ENCODE data around the gene HCST. TPM values are rescaled to one million over a fixed set of nuclear protein-coding genes. Genes with fewer than 3 reads are reported as not detected.

HCST gene
- total RNA-seq, 4 donors from 2014 or later, result 1.3 TPM; not detected in 3

DNA sequence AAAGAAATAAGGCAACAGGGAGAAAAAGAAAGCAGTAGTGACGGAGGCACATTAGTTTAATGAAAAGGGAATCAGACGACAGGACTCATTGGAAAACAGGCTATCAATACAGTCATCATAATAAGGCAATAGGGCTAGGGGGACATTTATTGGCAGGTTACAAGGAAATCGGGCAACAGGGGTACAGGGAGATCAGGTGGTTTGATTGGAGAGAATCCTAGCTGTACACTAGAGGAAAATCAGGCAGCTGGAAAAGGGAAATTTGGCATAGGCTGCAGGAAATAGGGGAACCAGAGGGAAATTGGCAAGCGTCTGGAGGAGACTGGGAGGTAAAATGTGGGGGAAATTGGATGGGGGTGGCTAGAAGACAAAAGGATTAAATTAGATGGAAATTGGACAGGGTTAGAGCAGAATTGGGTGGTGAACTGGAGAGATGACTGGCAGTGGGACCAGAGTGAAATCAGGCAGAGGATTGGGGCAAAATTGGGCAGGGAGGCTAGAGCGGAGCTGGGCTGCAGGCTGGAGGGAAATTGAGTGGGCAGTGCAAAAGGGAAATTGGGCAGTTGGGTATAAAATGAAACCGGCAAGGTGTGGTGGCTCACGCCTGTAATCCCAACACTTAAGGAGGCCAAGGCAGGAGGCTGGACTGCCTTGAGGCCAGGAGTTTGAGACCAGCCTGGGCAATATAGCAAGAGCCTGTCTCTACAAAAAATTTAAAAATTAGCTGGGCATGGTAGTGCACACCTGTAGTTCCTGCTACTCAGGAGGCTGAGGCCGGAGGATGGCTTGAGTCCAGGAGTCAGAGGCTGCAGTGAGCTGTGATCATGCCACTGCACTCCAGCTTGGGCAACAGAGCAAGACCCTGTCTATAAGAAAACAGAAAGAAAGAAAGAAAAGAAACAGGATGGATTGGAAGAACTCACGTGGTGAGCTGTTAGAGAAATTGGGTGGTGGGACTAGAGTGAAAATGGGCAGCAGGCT, 41.3 kb downstream of the HCST start:
- intact Hi-C loops (cut with DNase I), result no loop called here
- H3K36me3 ChIP-seq, result peaks cover 0 to 65% (median 8%) of the 10 kb centered on the region in 3 donors

DNA sequence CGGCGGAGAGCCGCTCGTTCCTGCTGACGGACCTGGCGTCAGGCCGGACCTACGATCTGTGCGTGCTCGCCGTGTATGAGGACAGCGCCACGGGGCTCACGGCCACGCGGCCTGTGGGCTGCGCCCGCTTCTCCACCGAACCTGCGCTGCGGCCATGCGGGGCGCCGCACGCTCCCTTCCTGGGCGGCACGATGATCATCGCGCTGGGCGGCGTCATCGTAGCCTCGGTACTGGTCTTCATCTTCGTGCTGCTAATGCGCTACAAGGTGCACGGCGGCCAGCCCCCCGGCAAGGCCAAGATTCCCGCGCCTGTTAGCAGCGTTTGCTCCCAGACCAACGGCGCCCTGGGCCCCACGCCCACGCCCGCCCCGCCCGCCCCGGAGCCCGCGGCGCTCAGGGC, 42.2 kb downstream of the HCST start:
- 83% methylated on average over 21 of the region's 52 CpGs; no CpG with 5 or more reads in 1 of the 2 donors for WGBS, 2 donors

More for the DNA sequence above, 41.3 kb downstream of the HCST start:
- no peak overlapping the region for H3K4me3 ChIP-seq
- no peak overlapping the region for H3K27ac ChIP-seq
- H3K27me3 ChIP-seq, result no peaks in the 10 kb centered on the region
- 76% methylated on average over 9 of the region's 9 CpGs for WGBS, 2 donors
- no peaks in the 10 kb centered on the region for H3K9me3 ChIP-seq
- DNase-seq, result no peak
- peaks cover 0 to 9% (median 0%) of the 10 kb centered on the region in 3 donors for H3K4me1 ChIP-seq
- TF ChIP-seq, protein P1, sequence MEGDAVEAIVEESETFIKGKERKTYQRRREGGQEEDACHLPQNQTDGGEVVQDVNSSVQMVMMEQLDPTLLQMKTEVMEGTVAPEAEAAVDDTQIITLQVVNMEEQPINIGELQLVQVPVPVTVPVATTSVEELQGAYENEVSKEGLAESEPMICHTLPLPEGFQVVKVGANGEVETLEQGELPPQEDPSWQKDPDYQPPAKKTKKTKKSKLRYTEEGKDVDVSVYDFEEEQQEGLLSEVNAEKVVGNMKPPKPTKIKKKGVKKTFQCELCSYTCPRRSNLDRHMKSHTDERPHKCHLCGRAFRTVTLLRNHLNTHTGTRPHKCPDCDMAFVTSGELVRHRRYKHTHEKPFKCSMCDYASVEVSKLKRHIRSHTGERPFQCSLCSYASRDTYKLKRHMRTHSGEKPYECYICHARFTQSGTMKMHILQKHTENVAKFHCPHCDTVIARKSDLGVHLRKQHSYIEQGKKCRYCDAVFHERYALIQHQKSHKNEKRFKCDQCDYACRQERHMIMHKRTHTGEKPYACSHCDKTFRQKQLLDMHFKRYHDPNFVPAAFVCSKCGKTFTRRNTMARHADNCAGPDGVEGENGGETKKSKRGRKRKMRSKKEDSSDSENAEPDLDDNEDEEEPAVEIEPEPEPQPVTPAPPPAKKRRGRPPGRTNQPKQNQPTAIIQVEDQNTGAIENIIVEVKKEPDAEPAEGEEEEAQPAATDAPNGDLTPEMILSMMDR (IDR thresholded peaks at IDR 0.05), result no peak
- TF ChIP-seq POLR2A (IDR thresholded peaks at IDR 0.05), result no peak

DNA sequence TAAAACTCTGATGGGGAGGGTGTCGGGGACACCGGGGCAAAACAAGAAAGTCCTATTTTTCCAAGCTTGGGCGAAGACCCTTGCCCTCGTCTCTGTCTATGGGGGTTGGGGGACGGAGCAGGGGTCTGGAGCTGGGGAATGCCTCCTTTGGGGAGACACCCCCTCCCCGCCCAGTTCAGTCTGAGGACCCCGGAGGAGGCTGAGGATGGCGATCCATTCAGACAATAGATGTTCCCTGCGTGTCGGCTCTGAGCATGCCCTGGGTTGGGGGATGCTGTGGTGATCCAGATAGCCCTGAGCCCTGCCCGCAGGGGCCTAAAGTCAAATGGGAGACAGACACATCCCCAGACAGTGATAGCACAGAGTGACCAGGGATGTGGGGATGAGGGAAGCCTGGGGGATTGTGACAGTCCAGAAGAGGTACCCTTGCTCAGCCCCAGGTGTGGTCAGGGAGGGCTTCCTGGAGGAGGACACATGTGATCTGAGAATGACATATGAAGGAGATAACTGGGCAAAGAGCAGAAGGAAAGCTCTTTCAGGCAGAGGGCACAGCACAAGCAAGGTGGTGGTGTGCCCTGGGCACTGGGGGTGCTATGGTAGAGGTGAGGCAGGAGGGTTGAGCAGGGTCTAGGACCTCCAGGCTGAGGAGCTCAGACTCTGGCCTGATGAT, 42.9 kb downstream of the HCST start:
- WGBS, 2 donors, result 83% methylated on average over 1 of the region's 11 CpGs; no CpG with 5 or more reads in 1 of the 2 donors
- intact Hi-C loops (cut with DNase I), result no loop called here

More for the DNA sequence above, 42.2 kb downstream of the HCST start:
- H3K36me3 ChIP-seq, result peaks cover 0 to 59% (median 8%) of the 10 kb centered on the region in 3 donors
- intact Hi-C loops (cut with DNase I), result no loop called here
- no peak overlapping the region for H3K4me3 ChIP-seq
- TF ChIP-seq, protein P1 (IDR thresholded peaks at IDR 0.05), result no peak
- no peak for TF ChIP-seq POLR2A (IDR thresholded peaks at IDR 0.05)
- DNase-seq, result no peak
- H3K27ac ChIP-seq, result no peak overlapping the region
- no peaks in the 10 kb centered on the region for H3K4me1 ChIP-seq
- H3K27me3 ChIP-seq, result no peaks in the 10 kb centered on the region
- H3K9me3 ChIP-seq, result no peaks in the 10 kb centered on the region

DNA sequence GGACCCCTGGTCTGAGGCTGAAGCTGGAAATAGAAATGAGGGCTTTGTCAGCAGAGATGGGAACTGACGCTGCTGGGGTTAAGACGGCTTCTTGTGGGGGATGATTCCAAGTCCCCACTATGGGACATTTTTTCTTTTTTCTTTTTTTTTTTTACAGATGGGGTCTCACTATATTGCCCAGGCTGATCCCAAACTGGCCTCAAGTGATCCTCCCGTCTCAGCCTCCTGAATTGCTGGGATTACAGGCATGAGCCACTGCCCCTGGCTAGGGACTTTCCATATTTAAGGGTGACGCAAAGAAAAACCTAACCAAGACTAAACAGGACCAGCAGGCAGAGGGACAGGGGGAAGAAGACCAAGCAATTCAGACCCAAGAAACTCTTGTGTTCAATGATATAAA, 43.9 kb downstream of the HCST start:
- no peak overlapping the region for H3K4me3 ChIP-seq
- TF ChIP-seq, protein P1 (IDR thresholded peaks at IDR 0.05), result no peak
- no peak for TF ChIP-seq POLR2A (IDR thresholded peaks at IDR 0.05)
- no peaks in the 10 kb centered on the region for H3K27me3 ChIP-seq
- DNase-seq, result no peak
- WGBS, 2 donors, result 73 to 94% methylated on average over 3 to 4 of the region's 4 CpGs
- H3K27ac ChIP-seq, result no peak overlapping the region
- intact Hi-C loops (cut with DNase I), result no loop called here
- H3K9me3 ChIP-seq, result no peaks in the 10 kb centered on the region
- H3K36me3 ChIP-seq, result peaks cover 0 to 42% (median 0%) of the 10 kb centered on the region in 3 donors
- no peaks in the 10 kb centered on the region for H3K4me1 ChIP-seq

More for the DNA sequence above, 42.9 kb downstream of the HCST start:
- no peak overlapping the region for H3K27ac ChIP-seq
- TF ChIP-seq POLR2A (IDR thresholded peaks at IDR 0.05), result no peak
- TF ChIP-seq, protein P1 (IDR thresholded peaks at IDR 0.05), result no peak
- no peaks in the 10 kb centered on the region for H3K4me1 ChIP-seq
- no peak overlapping the region for H3K4me3 ChIP-seq
- H3K9me3 ChIP-seq, result no peaks in the 10 kb centered on the region
- H3K36me3 ChIP-seq, result peaks cover 0 to 52% (median 5%) of the 10 kb centered on the region in 3 donors
- no peaks in the 10 kb centered on the region for H3K27me3 ChIP-seq
- DNase-seq, result no peak
